ENCODE measurements around the gene RAB11FIP4.

RAB11FIP4 gene

GRCh38 chr17:31499771-31500554 is 108.5 kb downstream of the RAB11FIP4 start:
- DNase-seq (ENCODE audit: low read depth in 2 of 2) = no peak

GRCh38 chr17:31506517-31506916 is 115.0 kb downstream of the RAB11FIP4 start:
- no peak for DNase-seq (ENCODE audit: low read depth in 2 of 2)

DNA sequence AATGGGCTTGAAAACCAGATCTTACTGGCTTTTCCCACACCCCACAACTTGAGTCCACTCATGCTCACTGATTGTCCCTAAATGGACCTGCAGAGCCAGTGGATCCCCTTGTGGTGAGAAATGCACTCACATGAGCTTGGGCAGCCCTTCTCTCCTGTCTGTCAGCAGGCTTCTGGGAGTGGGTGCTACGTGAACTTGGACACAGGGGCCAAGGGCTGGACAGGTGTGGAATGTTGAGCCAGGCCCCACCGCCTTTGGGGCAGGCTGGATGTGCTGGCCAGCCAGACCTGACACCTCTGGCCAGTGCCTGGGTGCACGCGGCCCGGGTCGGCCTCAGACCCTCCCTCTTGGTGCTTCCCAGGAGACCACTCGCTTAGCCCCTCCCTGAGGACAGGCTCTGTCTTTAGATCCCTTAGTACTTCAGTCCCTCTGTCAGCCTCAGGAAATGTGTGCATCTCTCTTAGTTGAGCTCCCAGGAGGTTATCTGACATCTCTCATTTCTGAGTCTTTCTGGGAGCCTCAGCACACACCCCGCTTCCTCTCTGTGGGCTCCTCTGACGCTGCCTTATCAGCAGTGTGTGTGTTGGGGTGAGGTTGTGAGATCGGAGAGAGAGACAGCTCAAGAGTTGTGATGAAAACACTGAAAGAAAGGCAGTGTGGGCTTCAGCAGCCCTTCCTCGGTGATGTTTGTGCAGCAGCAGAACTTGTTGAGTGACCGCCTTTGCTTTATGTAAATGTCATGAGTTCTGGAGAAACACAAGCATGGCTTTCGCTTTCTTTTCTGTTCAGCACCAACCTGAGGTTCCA is 117.0 kb downstream of the RAB11FIP4 start:
- no peak for DNase-seq (ENCODE audit: low read depth in 2 of 2)

DNA sequence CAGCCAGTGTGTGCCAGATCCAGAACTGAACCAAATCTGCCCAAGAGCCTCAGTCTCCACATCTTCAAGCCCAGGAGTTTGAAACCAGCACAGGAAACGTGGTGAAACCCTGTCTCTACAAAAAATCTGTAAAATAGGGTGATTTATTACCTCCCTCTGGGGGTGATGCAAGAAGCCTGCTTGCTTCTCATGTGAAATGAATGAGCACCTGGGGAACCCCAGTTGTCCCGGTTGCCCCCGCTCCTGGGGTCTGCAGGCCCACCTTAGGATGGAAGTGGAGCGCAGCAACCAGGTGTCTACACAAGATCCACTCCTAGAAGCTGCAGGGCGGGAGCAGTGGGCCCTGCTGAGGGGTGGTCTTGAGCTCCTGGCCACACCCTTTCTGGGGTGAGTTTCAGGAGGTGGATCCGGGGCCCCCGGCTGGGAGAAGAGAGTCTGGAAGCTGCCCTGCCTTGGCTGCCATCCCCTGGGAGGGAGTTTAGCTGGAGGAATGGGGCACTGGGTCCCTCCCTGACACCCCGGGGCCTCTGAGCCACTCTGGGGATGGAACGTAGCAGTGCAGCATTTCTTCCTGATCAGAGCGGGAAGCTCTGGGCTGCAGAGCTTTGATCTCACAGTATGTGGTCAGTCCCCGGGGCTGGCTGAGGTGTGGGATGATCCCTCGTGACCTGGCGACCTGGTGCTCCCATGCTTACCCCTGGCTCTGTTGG is 117.8 kb downstream of the RAB11FIP4 start:
- no peak for DNase-seq (ENCODE audit: low read depth in 2 of 2)

- no peak for DNase-seq (ENCODE audit: low read depth in 2 of 2)
These were observed 118.3 kb downstream of the RAB11FIP4 start for GRCh38 chr17:31509805-31510177.

DNA sequence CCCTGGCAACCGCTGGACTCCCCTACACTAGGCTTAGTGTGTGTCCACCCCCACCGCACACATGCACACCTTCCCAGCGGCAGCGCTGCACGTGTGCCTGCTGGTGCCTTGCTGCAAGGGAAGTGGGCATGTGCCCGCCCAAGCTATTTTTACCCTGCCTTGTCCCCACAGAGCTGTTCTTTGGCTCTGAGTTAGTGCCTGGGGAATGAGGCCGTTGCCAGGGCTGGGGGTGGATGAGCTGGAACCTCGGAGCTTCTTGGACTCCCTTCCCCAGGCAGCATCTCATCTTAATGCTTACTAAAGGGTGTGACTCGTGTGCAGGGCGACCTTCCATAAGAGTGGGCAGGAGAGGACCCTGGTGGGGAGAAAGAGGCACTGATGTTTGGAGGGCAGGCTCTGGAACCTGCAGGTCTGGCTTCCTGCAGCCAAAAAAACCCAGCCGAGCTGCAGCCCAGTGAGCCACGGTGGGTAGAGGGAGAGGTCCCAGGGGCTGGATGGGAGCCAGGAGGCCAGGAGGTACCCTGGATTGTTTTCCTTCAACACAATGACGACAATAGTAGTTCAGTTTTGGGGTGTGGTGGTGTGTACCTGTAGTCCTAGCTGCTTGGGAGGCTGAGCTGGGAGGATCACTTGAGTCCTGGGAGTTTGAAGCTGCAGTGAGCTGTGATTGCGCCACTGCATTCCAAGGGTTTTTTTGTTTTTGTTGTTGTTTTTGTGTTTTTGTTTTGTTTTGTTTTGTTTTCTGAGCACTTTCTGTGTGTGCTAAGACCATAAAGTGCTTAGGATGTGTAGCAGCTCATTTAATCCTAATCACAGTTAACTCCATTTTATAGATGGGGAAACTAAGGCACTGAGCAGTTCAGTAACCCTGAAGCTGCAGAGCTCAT is 119.1 kb downstream of the RAB11FIP4 start:
- DNase-seq (ENCODE audit: low read depth in 2 of 2) = no peak

DNA sequence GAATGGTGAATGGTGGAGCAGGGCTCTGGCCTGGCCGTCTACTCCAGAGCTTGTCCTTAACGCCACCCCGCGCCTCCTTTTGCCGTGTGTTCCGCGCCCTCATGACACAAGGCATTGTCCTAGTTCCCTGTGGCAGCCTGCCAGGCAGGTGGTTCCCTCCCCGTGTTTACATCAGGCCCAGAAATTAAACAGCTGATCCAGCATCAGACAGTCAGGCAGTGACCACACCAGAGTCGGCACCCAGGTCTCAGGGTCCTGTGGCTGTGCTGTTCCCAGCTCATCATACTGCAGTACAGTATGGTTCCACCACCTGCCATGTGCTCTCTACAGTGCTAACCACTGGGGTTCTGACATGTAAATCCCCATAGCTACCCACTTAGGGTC is 119.7 kb downstream of the RAB11FIP4 start:
- no peak for DNase-seq (ENCODE audit: low read depth in 2 of 2)

DNA sequence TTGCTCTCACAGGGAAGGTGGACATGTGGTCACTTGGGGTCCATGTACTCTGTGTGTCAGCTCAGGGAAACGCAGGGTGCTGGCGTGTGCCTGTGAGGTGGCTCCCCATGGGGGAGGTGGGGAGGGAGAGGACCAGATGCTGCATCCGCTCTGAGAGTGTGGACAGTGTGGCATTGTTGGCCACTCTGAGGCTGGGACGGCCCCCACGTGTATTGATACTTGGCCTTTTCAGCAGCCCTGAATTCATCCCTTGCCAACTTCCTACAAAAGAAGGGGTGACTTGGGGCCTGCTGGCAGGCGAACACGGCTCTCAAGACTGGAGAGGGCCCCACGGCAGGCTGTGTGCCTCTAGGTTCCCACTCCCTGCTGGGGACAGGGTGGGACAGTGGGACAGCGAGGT is 120.1 kb downstream of the RAB11FIP4 start:
- no peak for DNase-seq (ENCODE audit: low read depth in 2 of 2)

GRCh38 chr17:31512104-31512740 is 120.7 kb downstream of the RAB11FIP4 start:
- no peak for DNase-seq (ENCODE audit: low read depth in 2 of 2)

DNA sequence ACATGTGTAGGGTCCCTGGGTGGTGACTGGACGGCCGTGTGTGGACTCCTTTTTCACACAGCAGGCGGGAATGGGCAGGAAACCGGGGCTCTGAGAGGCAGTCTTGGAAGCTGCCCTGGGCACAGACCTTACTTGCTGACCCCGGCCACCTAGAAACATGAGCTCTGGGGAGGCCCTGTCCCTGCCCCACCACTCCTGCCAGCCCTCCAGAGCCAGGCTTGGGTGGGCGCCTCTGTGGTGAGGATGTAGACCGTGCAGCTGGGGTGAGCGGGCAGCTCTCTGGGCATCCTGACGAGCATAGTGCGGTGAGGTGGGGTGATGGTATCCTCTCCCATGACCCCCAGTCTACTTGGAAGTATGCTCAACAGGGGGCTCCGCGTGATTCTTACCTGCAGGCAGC is 121.3 kb downstream of the RAB11FIP4 start:
- DNase-seq (ENCODE audit: low read depth in 2 of 2) = no peak

DNA sequence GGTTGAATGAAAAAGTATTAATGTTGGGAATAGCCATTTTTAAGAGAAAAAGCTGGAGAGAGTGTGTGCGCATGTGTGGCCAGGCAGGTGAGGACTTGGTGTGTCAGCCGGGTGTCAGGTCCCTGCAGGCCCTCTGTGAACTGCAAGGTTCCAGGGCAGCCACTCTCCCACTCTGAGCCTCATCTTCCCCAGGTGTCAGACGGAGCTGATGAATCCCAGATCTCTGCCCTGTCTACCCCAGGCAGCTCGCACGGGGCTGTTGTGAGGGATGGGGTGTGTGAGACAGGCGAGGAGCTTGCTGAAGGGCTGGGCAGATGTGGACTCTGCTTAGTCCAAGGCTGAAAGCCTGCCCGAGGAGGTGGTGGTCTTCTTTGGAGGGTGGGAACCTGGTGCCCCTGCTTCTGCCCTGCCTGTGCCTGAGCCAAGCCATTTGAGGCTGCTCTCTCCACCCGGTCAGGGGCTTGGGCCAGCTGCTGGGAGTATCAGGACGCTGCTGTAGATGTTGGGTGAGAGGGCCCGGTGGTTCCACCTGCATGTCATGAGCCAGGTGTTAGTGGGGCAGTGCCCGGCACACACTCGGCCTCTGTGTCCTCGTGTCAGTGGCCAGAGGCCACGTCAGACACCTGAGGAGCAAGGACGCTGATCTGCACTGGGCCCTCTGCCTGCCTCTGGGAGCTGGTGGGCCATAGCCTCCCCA is 122.4 kb downstream of the RAB11FIP4 start:
- DNase-seq (ENCODE audit: low read depth in 2 of 2) = no peak

DNA sequence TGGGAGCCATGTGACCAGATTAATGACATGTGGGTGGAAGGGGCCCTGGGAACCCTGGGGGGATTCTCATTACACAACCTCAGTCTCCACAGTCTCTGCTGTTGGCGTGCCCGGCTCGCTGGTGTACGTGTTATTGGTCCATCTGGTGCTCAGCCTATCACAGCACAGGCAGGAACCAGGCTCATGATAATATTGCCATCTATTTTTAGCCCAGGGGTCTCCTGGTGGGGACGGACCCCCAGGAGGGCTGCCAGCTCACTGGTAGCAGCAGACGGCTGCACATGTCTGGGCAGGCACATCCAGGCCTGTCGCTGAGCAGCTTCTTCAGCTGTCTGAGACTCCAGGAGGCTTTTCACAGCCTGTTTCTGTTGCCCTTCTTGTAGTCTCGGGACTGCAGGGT is 123.8 kb downstream of the RAB11FIP4 start:
- no peak for DNase-seq (ENCODE audit: low read depth in 2 of 2)

DNA sequence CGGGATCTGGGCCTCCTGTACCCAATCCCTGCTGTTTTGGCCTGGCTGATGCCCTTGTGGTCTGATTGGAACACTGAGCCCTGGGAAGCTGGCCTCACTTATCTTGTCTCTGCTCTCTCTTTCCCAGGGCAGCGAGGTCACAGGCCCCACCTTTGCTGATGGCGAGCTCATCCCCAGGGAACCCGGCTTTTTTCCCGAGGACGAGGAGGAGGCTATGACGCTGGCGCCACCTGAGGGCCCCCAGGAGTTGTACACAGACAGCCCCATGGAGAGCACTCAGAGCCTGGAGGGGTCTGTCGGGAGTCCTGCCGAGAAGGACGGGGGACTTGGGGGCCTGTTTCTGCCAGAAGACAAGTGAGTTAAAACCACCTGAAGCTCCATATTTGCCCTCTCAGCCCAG is 126.0 kb downstream of the RAB11FIP4 start:
- no peak for DNase-seq (ENCODE audit: low read depth in 2 of 2)

GRCh38 chr17:31518478-31518877 is 127.0 kb downstream of the RAB11FIP4 start:
- no peak for DNase-seq (ENCODE audit: low read depth in 2 of 2)

GRCh38 chr17:31521632-31522283 is 130.3 kb downstream of the RAB11FIP4 start:
- DNase-seq (ENCODE audit: low read depth in 2 of 2) = no peak

DNA sequence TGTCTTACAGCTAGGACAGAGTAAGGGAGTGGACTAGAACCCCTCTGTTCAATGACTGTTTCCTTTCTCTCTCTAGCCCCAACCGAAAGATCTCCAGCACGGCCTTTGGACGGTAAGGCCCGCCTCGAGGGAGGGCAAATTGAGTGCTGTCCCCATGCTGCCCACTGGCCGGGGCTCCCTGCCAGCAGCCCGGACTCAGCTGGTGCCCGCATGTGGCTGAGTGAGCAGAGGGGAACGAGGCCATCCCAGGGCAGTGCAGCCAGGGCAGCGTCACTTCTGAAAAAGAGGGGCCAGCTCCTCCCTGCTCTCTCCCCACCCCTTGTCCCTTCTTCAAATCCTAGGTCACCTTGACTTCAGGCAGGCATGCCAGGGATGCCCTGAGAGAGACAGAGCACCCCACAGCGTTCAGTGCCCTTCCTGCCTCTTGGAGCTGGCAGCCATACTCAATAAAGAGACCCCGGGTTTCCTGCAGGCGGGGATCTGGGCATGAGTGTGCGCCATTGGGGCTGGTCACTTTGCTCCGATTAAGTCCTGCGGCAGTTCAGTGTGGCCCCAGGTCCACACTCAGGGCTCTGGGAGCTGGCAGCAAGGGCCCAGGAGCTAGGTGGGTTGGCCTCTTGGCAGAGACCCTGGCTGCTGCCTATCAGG is 130.9 kb downstream of the RAB11FIP4 start:
- DNase-seq (ENCODE audit: low read depth in 2 of 2) = no peak

DNA sequence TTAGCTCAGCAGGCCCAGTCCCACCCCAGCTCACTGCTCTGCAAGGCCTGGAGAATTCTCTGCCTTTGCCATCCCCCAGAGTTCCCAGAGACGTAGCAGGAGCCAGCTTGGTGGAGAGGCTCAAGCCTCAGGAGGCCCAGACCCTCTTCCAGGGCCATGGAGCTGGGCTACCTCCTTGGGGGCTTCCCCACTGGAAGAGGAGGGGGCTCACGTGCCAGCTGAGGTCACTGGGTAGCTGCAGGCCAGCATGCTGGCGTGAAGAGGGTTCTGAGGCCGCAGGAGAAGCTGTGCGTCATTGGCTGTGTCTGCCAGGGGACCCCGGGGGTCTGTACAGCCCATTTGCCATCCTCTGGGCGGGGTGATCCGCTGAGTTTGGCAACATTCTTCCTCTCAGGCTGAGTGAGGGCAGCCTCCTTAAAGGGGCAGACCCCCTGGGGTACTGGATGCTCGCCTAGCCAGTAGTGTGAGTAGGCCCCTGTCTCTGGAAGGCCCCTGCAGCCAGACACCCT is 131.6 kb downstream of the RAB11FIP4 start:
- no peak for DNase-seq (ENCODE audit: low read depth in 2 of 2)

GRCh38 chr17:31523862-31524730 is 132.6 kb downstream of the RAB11FIP4 start:
- DNase-seq (ENCODE audit: low read depth in 2 of 2) = no peak

Measured in activated CD4-positive, alpha-beta T cell treated with anti-CD3 and anti-CD28 coated beads for 24 hours (primary cell).